Smooth muscle cell (in vitro differentiated cells): ENCODE data around the gene TMOD2. TPM values are rescaled to one million over a fixed set of nuclear protein-coding genes. Genes with fewer than 3 reads are reported as not detected.

Experiments used
- DNase-seq: peaks from one replicate; lab custom pipeline; 2025; ENCODE audit not compliant: unreplicated experiment; lab: John Stamatoyannopoulos, UW
- H2AFZ ChIP-seq: fragments of 200-600 bp; sonication (generic); 2 replicates; pipeline ENCODE4 v1.6.0; 2016; ENCODE audit warnings: antibody characterized with exemption, low read depth, mild to moderate bottlenecking
- H3F3A ChIP-seq: fragments of 200-600 bp; sonication (generic); 2 replicates; pipeline ENCODE4 v1.6.0; 2017; ENCODE audit warnings: antibody characterized with exemption, low read depth
- H3K27ac ChIP-seq: fragments of 200-600 bp; sonication (generic); 2 replicates; pipeline ENCODE4 v1.5.1; 2016; ENCODE audit warnings: low read depth, mild to moderate bottlenecking
- H3K27me3 ChIP-seq: fragments of 200-600 bp; sonication (generic); 2 replicates; pipeline ENCODE4 v1.6.1; 2016; ENCODE audit warnings: low read depth, mild to moderate bottlenecking
- H3K36me3 ChIP-seq: fragments of 200-600 bp; sonication (generic); 2 replicates; pipeline ENCODE4 v1.5.1; 2016; ENCODE audit warnings: low read depth
- H3K4me1 ChIP-seq: fragments of 200-600 bp; sonication (generic); 2 replicates; pipeline ENCODE4 v1.5.1; 2016; ENCODE audit warnings: low read depth
- H3K4me2 ChIP-seq: fragments of 200-600 bp; sonication (generic); 2 replicates; pipeline ENCODE4 v1.6.0; 2016; ENCODE audit warnings: mild to moderate bottlenecking
- H3K4me3 ChIP-seq: fragments of 200-600 bp; sonication (generic); 2 replicates; pipeline ENCODE4 v1.5.1; 2016; ENCODE audit warnings: mild to moderate bottlenecking
- H3K79me2 ChIP-seq: fragments of 200-600 bp; sonication (generic); 2 replicates; pipeline ENCODE4 v1.6.0; 2016; ENCODE audit warnings: low read depth, mild to moderate bottlenecking
- H3K9ac ChIP-seq: fragments of 200-600 bp; sonication (generic); 2 replicates; pipeline ENCODE4 v1.6.0; 2016; ENCODE audit warnings: low read depth
- H3K9me3 ChIP-seq: fragments of 200-600 bp; sonication (generic); replicated peaks from 2 replicates; pipeline ENCODE4 v1.5.1; 2016; ENCODE audit warnings: low read depth
- H4K20me1 ChIP-seq: fragments of 200-600 bp; sonication (generic); 2 replicates; pipeline ENCODE4 v1.6.0; 2016; ENCODE audit warnings: low read depth
- WGBS: methylation state at CpG from one replicate; pipeline ENCODE4 v1.1.7; 2016; ENCODE audit warnings: low lambda C conversion rate; 5-methylcytosine and 5-hydroxymethylcytosine counted together
- polyA plus RNA-seq: library from polyadenylated mRNA; unstranded; fragments of >200 nt; fragmentation: Nextera tagmentation; extraction: Ambion mirVana; gene quantifications from 2 replicates; pipeline ENCODE4 v1.2.1, GENCODE V29; 2016
- total RNA-seq: library from RNA; depleted of rRNA; stranded (reverse); fragments of >200 nt; gene quantifications from 2 replicates; pipeline ENCODE4 v1.2.3, GENCODE V29; 2014
- TF ChIP-seq, protein P1 (sequence below): fragments of 200-600 bp; sonication (generic); IDR thresholded peaks from 2 replicates; pipeline ENCODE4 v1.5.1; 2017; ENCODE audit warnings: borderline replicate concordance, mild to moderate bottlenecking, antibody characterized with exemption; ENCODE audit not compliant: insufficient read depth, poor library complexity, severe bottlenecking

The TMOD2 gene
- total and polyA plus RNA-seq, 2 experiments from 2014 or later: 1.5 to 4.2 TPM

DNA sequence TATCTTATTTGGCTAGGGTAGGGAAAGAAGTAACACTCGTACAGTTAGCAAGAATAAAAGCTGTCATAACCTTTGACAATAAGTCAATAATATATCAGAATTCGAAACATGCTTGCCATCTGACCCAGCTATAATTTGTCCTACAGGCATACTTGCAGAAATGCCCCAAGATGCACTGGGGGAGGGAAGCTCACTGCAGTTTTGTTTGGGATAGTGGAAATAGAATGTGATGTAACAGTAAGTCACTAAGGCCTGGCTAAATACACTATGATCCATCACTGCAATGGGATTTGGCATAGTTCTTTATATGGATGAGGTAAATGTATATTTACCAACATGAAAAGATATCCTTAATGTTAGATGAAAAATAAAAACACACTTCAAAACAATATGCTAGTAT lies 52.6 kb downstream of the TMOD2 start:
- 96% methylated on average over 2 of the region's 2 CpGs for WGBS
- Histone ChIP-seq H3K9me3 (no peaks in the 10 kb centered on the region), H4K20me1 (no peaks in the 10 kb centered on the region), H3K9ac (no peak overlapping the region), H3K4me3 (no peak overlapping the region), H3K27ac (no peak overlapping the region), H3K27me3 (no peaks in the 10 kb centered on the region), H3K4me1 (no peaks in the 10 kb centered on the region), H3K4me2 (no peak overlapping the region), H3F3A (no peaks in the 10 kb centered on the region), H3K36me3 (no peaks in the 10 kb centered on the region), H3K79me2 (no peaks in the 10 kb centered on the region), H2AFZ (no peak overlapping the region)
- TF ChIP-seq, protein P1, sequence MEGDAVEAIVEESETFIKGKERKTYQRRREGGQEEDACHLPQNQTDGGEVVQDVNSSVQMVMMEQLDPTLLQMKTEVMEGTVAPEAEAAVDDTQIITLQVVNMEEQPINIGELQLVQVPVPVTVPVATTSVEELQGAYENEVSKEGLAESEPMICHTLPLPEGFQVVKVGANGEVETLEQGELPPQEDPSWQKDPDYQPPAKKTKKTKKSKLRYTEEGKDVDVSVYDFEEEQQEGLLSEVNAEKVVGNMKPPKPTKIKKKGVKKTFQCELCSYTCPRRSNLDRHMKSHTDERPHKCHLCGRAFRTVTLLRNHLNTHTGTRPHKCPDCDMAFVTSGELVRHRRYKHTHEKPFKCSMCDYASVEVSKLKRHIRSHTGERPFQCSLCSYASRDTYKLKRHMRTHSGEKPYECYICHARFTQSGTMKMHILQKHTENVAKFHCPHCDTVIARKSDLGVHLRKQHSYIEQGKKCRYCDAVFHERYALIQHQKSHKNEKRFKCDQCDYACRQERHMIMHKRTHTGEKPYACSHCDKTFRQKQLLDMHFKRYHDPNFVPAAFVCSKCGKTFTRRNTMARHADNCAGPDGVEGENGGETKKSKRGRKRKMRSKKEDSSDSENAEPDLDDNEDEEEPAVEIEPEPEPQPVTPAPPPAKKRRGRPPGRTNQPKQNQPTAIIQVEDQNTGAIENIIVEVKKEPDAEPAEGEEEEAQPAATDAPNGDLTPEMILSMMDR: no peak
- no peak for DNase-seq

DNA sequence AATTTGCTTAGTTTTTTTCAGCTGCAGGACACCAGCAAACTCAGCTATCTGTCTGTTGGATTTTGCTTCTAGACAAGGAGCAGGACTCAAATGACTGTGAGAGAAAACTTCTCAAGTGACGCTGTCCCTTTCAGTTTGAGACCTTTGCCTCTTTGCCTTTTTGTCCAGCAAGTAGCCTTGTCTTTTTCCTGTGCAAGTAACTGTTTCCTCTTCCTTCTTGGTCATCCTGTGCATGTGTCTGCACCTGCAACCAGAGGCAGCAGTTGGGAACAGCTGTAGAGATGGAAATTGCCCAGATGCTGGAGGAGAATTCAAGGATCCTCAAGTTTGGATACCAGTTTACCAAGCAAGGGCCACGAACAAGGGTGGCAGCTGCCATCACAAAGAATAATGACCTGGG lies 54.7 kb downstream of the TMOD2 start:
- TF ChIP-seq, protein P1: no peak
- H3K4me1 ChIP-seq: no peaks in the 10 kb centered on the region
- H3F3A ChIP-seq: no peaks in the 10 kb centered on the region
- no peaks in the 10 kb centered on the region for H4K20me1 ChIP-seq
- 93% methylated on average over 2 of the region's 2 CpGs for WGBS
- DNase-seq: no peak
- no peak overlapping the region for H3K4me3 ChIP-seq
- no peaks in the 10 kb centered on the region for H3K27me3 ChIP-seq
- H3K79me2 ChIP-seq: no peaks in the 10 kb centered on the region
- no peak overlapping the region for H3K4me2 ChIP-seq
- H3K9me3 ChIP-seq: no peaks in the 10 kb centered on the region
- no peak overlapping the region for H3K27ac ChIP-seq
- H3K9ac ChIP-seq: no peak overlapping the region
- no peak overlapping the region for H2AFZ ChIP-seq
- H3K36me3 ChIP-seq: no peaks in the 10 kb centered on the region

DNA sequence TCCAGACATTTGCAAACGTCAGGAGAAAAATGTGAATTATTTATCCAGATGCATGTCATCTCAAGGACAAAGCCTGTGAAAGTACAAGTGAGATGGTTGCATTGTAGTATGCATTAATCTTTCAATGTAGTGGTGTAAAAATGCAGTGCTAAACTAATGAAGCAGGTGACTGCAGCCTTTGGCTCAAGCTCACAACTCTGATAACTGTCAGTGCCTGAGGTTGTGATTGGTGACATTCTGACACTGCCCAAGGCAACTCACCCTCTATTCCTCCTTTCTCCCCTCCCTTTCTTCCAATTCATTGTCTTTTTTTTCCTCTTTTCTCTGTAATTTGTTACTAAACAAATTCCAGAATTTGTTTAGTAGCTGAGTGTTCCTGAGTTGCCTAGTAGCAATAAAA lies 58.1 kb downstream of the TMOD2 start:
- no peak overlapping the region for H3K4me2 ChIP-seq
- TF ChIP-seq, protein P1: no peak
- H3F3A ChIP-seq: no peaks in the 10 kb centered on the region
- H3K9ac ChIP-seq: no peak overlapping the region
- H4K20me1 ChIP-seq: no peaks in the 10 kb centered on the region
- no peaks in the 10 kb centered on the region for H3K27me3 ChIP-seq
- no peaks in the 10 kb centered on the region for H3K79me2 ChIP-seq
- H3K36me3 ChIP-seq: no peaks in the 10 kb centered on the region
- DNase-seq: no peak
- H2AFZ ChIP-seq: no peak overlapping the region
- H3K4me1 ChIP-seq: no peaks in the 10 kb centered on the region
- 75% methylated on average over 1 of the region's 1 CpG for WGBS
- H3K9me3 ChIP-seq: no peaks in the 10 kb centered on the region
- no peak overlapping the region for H3K27ac ChIP-seq
- H3K4me3 ChIP-seq: no peak overlapping the region

DNA sequence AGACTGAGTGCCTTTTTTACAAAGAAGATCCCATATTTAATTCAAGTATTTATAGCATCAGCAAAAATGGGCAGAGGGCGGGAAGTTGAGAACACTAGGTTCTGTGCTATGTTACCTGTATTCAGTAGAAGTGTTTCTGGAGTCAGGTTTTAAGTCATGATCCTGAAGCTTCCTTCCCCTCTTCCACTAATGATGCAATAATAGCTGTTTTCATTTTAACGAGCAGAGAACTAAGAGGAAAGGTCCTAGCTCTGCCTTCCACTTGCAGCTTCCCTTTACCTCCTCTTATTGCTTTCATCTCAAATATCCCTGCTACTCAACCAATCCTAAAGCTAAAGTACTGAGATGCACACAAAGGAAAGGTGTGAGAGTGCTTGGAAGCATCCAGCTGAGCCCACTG lies 61.2 kb downstream of the TMOD2 start:
- no peak overlapping the region for H3K4me2 ChIP-seq

More for the DNA sequence above, 61.2 kb downstream of the TMOD2 start:
- no peaks in the 10 kb centered on the region for H4K20me1 ChIP-seq
- no peak overlapping the region for H3K4me3 ChIP-seq
- no peak overlapping the region for H3K27ac ChIP-seq
- no peak overlapping the region for H2AFZ ChIP-seq
- DNase-seq: no peak
- no peaks in the 10 kb centered on the region for H3K27me3 ChIP-seq
- H3F3A ChIP-seq: no peaks in the 10 kb centered on the region
- no peaks in the 10 kb centered on the region for H3K9me3 ChIP-seq
- no peaks in the 10 kb centered on the region for H3K79me2 ChIP-seq
- 83% methylated on average over 2 of the region's 2 CpGs for WGBS
- TF ChIP-seq, protein P1: no peak
- H3K36me3 ChIP-seq: no peaks in the 10 kb centered on the region
- no peak overlapping the region for H3K9ac ChIP-seq
- H3K4me1 ChIP-seq: no peaks in the 10 kb centered on the region
